Ovary (tissue), 10 donors: ENCODE results near the gene TNNC1. TPM values are rescaled to one million over a fixed set of nuclear protein-coding genes. Genes with fewer than 3 reads are reported as not detected.

Experiments used
- DNase-seq, 5 donors: peaks; one replicate each; pipeline ENCODE4 v3.0.0-alpha.2; 2019 to 2020
- H3K27ac ChIP-seq, 2 donors: fragments of 200-600 bp; one replicate each; pipeline versions ENCODE4 v1.5.1 to v1.8.0; 2019 to 2022
- H3K27me3 ChIP-seq: fragments of 200-600 bp; one replicate; pipeline ENCODE4 v1.8.0; 2022
- H3K36me3 ChIP-seq: fragments of 200-600 bp; sonication (generic); one replicate; pipeline ENCODE4 v1.5.1; 2019
- H3K4me1 ChIP-seq: one replicate; pipeline ENCODE4 v1.8.1; 2013; ENCODE audit warnings: mild to moderate bottlenecking, moderate library complexity; ENCODE audit not compliant: insufficient read depth
- H3K4me3 ChIP-seq: fragments of 200-600 bp; sonication (generic); one replicate; pipeline ENCODE4 v1.5.1; 2017
- H3K9me3 ChIP-seq, 2 donors: fragments of 200-600 bp in 1 of 2; sonication (generic) in 1 of 2; one replicate each; pipeline versions ENCODE4 v1.5.1 to v1.8.1; 2013 to 2019; ENCODE audit warnings: mild to moderate bottlenecking in 1 of 2, moderate library complexity in 1 of 2
- EP300 ChIP-seq: sonication (generic); formaldehyde crosslinking; IDR thresholded peaks from one replicate; pipeline ENCODE4 v1.6.1; 2017; ENCODE audit warnings: antibody characterized with exemption
- POLR2A ChIP-seq: fragments of 450-650 bp; IDR thresholded peaks from one replicate; pipeline ENCODE4 v1.6.1; 2017; ENCODE audit warnings: antibody characterized with exemption, mild to moderate bottlenecking, moderate library complexity
- WGBS, 3 donors: extraction: QIAGEN DNeasy Blood & Tissue Kit in 1 of 3; methylation state at CpG; one replicate each; pipeline versions ENCODE4 v1.1.5 to v1.1.7; 2013 to 2017; 5-methylcytosine and 5-hydroxymethylcytosine counted together
- intact Hi-C, 4 donors: fragments of 100-400 bp; cut with DNase I; formaldehyde crosslinking; loops; one replicate each; pipeline versions ENCODE4 v1.11.0 to v1.15.1; 2022 to 2023
- long read RNA-seq, 3 donors: library from polyadenylated mRNA in 2 of 3; unstranded in 2 of 3; transcript quantifications; one replicate each; pipeline ENCODE4 v2.0.0 and lab custom pipeline, GENCODE V29; 2021 to 2026
- polyA plus RNA-seq, 2 donors: library from polyadenylated mRNA; stranded (reverse); fragments of 200-250 nt in 1 of 2; fragments of 350-450 nt in 1 of 2; fragmentation: Illumina TruSeq in 1 of 2; extraction: RNeasy Lipid Tissue Mini Kit (QIAGEN cat#74804) in 1 of 2; gene quantifications; one replicate each; pipeline ENCODE4 v1.2.3, GENCODE V29; 2013 to 2014
- total RNA-seq, 7 donors: library from RNA; depleted of rRNA in 2 of 7; stranded (reverse); fragments of >200 nt in 2 of 7; fragmentation: NEBNext Ultra II Directional in 3 of 7; extraction: Animal tissue kit (Norgen Biotek cat#: 25700) in 3 of 7; gene quantifications; one replicate each; pipeline versions ENCODE4 v1.1.0 to v1.2.4, GENCODE V29; 2016 to 2023
- TF ChIP-seq, protein P1 (sequence below), 3 donors: fragments of 450-650 bp in 2 of 3; fragments of 200-600 bp in 1 of 3; IDR thresholded peaks; one replicate each; pipeline versions ENCODE4 v1.5.1 to v1.8.0; 2016 to 2022; ENCODE audit warnings: antibody characterized with exemption in 3 of 3, mild to moderate bottlenecking in 1 of 3
- donor health status: DM: no; HTN: no; CAD: no; lungs with moderate emphysema.
- donor health status: DM: no; HTN: no; CAD: no.
- donor health status: Bipolar disorder and iron deficiency.
- donor health status: DM: yes; HTN: yes; CAD: no.
- donor health status: DM: no; HTN: no; CAD: no.
- donor health status: DM: yes; HTN: yes; CAD: no.

The TNNC1 gene
- 1 to 10 TPM in 3 of 7 donors, under 1 TPM in 4; 0.31 to 2.3 (median 0.88) TPM for total RNA-seq
- 1 to 10 TPM; 1.6 to 1.8 TPM for polyA plus RNA-seq
- long read RNA-seq, donor 1: 0 reads
- long read RNA-seq, donor 2: 0 reads
- long read RNA-seq, donor 3, partial matches to known transcripts: 0 of 1 reads
- long read RNA-seq, donor 3, other reads (novel, unspliced or antisense): 0 of 1 reads

DNA sequence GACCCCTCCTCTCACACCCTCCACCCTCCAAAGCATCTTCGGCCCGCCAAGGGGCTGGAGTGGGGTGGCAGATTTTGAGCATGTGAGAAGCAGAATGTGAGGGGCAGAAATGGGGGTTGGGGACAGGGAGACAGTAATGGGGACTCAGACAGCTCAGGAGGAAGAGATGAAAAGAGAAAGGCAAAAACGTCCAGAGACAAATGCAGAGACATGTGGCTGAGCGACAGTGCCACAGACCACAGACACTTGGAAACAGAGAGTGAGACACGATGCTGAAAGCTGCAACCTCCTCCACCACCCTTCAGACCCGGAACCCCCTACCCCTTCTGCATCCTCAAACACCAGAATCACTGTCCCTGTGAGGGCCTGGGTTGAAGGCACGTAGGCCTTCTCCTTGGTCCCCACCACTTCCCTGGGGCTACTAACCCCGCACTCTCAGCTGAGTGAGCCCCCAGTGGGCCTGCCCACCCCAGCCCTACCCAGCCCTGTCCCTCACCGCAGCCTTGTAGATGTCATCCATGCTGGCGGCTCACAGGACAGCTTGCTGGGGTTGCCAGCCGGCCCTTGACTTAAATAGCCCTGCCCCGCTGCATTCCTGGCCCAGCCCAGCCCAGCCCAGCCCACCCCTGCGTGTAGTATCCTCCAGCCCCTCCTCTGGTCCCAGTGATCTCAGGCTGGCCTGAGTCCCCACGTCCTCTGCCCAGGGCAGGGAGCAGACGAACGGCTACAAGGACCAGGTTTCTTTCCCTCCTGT lies at the start of gene TNNC1:
TSS of gene TNNC1 (minus strand) at position 546 of the 754 bp plus-strand sequence. CDS start at position 520, 26 bp downstream.
- Histone ChIP-seq H3K4me3 (peak within 1 kb of the TSS; percentile 75), H3K36me3 (no peaks in the 10 kb centered on the region), H3K27me3 (no peaks in the 10 kb centered on the region), H3K9me3 (no peaks in the 10 kb centered on the region), H3K27ac (peak within 1 kb of the TSS in 1 of 2 donors; percentile 87), H3K4me1 (peaks cover 12% of the 10 kb centered on the region)
- DNase-seq: no peak
- 69 to 73% (median 70%) methylated on average over 15 to 16 of the region's 16 CpGs for WGBS, 3 donors
- TF ChIP-seq POLR2A (no peak), EP300 (no peak)
- TF ChIP-seq, protein P1, sequence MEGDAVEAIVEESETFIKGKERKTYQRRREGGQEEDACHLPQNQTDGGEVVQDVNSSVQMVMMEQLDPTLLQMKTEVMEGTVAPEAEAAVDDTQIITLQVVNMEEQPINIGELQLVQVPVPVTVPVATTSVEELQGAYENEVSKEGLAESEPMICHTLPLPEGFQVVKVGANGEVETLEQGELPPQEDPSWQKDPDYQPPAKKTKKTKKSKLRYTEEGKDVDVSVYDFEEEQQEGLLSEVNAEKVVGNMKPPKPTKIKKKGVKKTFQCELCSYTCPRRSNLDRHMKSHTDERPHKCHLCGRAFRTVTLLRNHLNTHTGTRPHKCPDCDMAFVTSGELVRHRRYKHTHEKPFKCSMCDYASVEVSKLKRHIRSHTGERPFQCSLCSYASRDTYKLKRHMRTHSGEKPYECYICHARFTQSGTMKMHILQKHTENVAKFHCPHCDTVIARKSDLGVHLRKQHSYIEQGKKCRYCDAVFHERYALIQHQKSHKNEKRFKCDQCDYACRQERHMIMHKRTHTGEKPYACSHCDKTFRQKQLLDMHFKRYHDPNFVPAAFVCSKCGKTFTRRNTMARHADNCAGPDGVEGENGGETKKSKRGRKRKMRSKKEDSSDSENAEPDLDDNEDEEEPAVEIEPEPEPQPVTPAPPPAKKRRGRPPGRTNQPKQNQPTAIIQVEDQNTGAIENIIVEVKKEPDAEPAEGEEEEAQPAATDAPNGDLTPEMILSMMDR (IDR thresholded peaks at IDR 0.05): no peak
- intact Hi-C loops: loop anchor here in 1 of 4 donors (5.0 kb wide), 1 partner anchor 79 kb away; the partner anchor contains the start of gene NT5DC2

DNA sequence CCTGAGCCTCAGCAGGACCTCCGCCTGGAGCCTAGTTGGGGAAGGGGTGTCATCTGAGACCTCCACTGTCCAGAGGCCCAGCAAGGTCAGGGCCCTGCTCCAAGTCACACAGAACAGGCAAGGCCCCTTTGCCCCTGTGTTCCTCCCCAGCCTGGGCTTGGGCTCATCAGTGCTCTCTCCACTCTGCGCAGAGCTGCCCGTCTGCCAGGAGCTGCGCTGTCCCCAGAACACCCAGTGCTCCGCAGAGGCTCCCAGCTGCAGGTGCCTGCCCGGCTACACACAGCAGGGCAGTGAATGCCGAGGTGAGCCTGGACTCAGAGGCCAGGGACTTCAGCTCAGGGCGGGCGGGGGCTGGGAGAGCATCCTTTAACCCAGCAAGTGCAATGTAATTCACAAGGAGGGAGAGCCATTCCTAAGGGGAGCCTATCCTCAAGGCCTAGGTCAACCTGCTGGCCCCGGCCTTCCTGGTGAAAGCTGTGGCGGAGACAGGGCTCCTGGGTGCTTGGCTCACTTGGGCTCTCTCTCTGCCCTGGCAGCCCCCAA lies 49.0 kb upstream of the TNNC1 start:
- H3K36me3 ChIP-seq: no peaks in the 10 kb centered on the region
- no peaks in the 10 kb centered on the region for H3K4me1 ChIP-seq
- intact Hi-C loops: no loop called here
- no peak for DNase-seq
- no peak overlapping the region for H3K27ac ChIP-seq
- TF ChIP-seq, protein P1 (IDR thresholded peaks at IDR 0.05): no peak
- H3K4me3 ChIP-seq: no peak overlapping the region
- H3K9me3 ChIP-seq: no peaks in the 10 kb centered on the region
- WGBS, 3 donors: 86 to 95% (median 93%) methylated on average over 9 to 11 of the region's 11 CpGs
- no peaks in the 10 kb centered on the region for H3K27me3 ChIP-seq

DNA sequence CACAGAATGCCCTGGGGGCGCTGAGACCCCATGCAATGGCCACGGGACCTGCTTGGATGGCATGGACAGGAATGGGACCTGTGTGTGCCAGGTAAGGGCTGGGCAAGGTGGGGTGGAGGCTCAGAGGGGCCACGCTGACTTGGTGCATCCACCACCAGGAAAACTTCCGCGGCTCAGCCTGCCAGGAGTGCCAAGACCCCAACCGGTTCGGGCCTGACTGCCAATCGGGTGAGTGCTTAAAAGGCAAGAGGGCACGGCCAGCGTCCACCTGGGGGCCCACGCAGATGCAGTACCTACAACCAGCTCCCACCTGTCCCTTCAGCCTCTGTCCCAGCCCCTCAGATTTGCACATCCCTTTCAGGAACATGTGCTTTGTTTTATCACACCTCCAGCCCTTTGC lies 48.2 kb upstream of the TNNC1 start:
- intact Hi-C loops: no loop called here
- Histone ChIP-seq H3K27ac (no peak overlapping the region), H3K4me3 (no peak overlapping the region), H3K4me1 (no peaks in the 10 kb centered on the region), H3K27me3 (no peaks in the 10 kb centered on the region), H3K9me3 (no peaks in the 10 kb centered on the region), H3K36me3 (no peaks in the 10 kb centered on the region)
- no peak for TF ChIP-seq POLR2A
- no peak for TF ChIP-seq EP300
- TF ChIP-seq, protein P1 (IDR thresholded peaks at IDR 0.05): no peak
- 87 to 93% (median 89%) methylated on average over 9 to 11 of the region's 11 CpGs for WGBS, 3 donors
- no peak for DNase-seq

DNA sequence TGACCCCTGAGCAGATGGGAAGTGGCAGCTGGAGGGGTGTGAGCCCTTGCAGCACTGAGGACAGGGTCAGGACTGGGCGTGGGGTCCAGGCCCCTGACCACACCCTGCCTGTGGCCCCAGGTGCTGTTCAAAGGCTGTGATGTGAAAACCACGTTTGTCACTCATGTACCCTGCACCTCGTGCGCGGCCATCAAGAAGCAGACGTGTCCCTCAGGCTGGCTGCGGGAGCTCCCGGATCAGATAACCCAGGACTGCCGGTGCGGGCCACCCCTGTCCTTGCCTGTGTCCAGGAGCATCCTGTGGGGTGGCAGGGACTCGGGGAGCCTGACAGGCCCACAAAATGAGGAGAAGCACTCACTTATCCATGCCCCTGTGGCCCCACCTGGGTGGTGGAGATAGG lies 47.2 kb upstream of the TNNC1 start:
- Histone ChIP-seq H3K4me1 (no peaks in the 10 kb centered on the region), H3K27me3 (no peaks in the 10 kb centered on the region), H3K27ac (no peak overlapping the region), H3K36me3 (no peaks in the 10 kb centered on the region), H3K4me3 (no peak overlapping the region), H3K9me3 (no peaks in the 10 kb centered on the region)
- intact Hi-C loops: no loop called here
- DNase-seq: no peak
- TF ChIP-seq POLR2A (no peak), EP300 (no peak)
- TF ChIP-seq, protein P1 (IDR thresholded peaks at IDR 0.05): no peak
- WGBS, 3 donors: 89 to 93% (median 91%) methylated on average over 11 of the region's 11 CpGs
